Endothelial cell of umbilical vein (primary cell): Measurements from ENCODE around the gene IRF1. TPM values are rescaled to one million over a fixed set of nuclear protein-coding genes. Genes with fewer than 3 reads are reported as not detected.
"Not testable (repeated sequence)": the region's sequence is repeated elsewhere in the genome, so short reads cannot be mapped to it uniquely, and the experiment has no call there.

ENCODE experiments used
- BruUV-seq: library from RNA; stranded (reverse); fragments of 400-500 nt; replicated peaks from 2 replicates; lab custom pipeline; 2021; lab: Mats Ljungman, UMichigan
- CTCF ChIA-PET: fragments of 300-600, 350-600 bp; sonication (Branson Sonifier 250); formaldehyde crosslinking; loops from one replicate; lab custom pipeline; 2021; ENCODE audit warnings: antibody characterized with exemption, inconsistent platforms; lab: Charles Lee
- POLR2A ChIA-PET: fragments of 300-600, 350-600 bp; sonication (Branson Sonifier 250); formaldehyde crosslinking; loops from one replicate; lab custom pipeline; 2021; ENCODE audit warnings: antibody characterized with exemption, inconsistent platforms; lab: Charles Lee
- DNase-seq: peaks from one replicate; pipeline ENCODE4 v3.0.0-alpha.2; 2011; ENCODE audit warnings: low read depth, low spot score
- FAIRE-seq: peaks from 2 replicates; lab custom pipeline; 2011; peaks lifted over from hg19 to GRCh38; lab: Jason Lieb, UNC
- H2AFZ ChIP-seq: 2 replicates; pipeline ENCODE4 v1.6.0; 2012; ENCODE audit warnings: low read depth, low read length, control low read depth, inconsistent platforms
- H3K27ac ChIP-seq: 2 replicates; pipeline ENCODE4 v1.5.1; 2011; ENCODE audit warnings: low read depth, mild to moderate bottlenecking, control low read depth, low read length, moderate library complexity; ENCODE audit not compliant: insufficient read depth
- H3K27me3 ChIP-seq, 2 experiments: 2 replicates each; pipeline versions ENCODE4 v1.6.0 to v1.6.1; 2011; ENCODE audit warnings: low read length in 2 of 2, mixed read lengths in 1 of 2; ENCODE audit not compliant: control insufficient read depth in 2 of 2, insufficient read depth in 2 of 2
- H3K36me3 ChIP-seq, 2 experiments: 2 replicates in 1 of 2; 3 replicates in 1 of 2; pipeline ENCODE4 v1.5.1; 2011; ENCODE audit warnings: low read length in 2 of 2, mild to moderate bottlenecking in 1 of 2, moderate library complexity in 1 of 2; ENCODE audit not compliant: control insufficient read depth in 2 of 2, insufficient read depth in 2 of 2; ENCODE audit errors: extremely low read depth in 1 of 2
- H3K4me1 ChIP-seq: 3 replicates; pipeline ENCODE4 v1.5.1; 2011; ENCODE audit warnings: mild to moderate bottlenecking, low read length; ENCODE audit not compliant: control insufficient read depth, insufficient read depth; ENCODE audit errors: extremely low read depth
- H3K4me2 ChIP-seq: 2 replicates; pipeline ENCODE4 v1.6.1; 2011; ENCODE audit warnings: low read length, control low read depth, mixed read lengths; ENCODE audit not compliant: insufficient read depth
- H3K4me3 ChIP-seq, 3 experiments: fragments of 200-600 bp in 1 of 3; sonication (generic), shearing (Covaris generic) in 1 of 3; replicated peaks in 1 of 3; 2 replicates each; pipeline ENCODE4 v1.5.1; 2011 to 2016; ENCODE audit warnings: control low read depth in 3 of 3, low read length in 3 of 3, mild to moderate bottlenecking in 2 of 3, inconsistent platforms in 1 of 3, low read depth in 1 of 3, moderate library complexity in 1 of 3; ENCODE audit not compliant: insufficient read depth in 1 of 3
- H3K79me2 ChIP-seq: 2 replicates; pipeline ENCODE4 v1.6.0; 2012; ENCODE audit warnings: low read length, inconsistent platforms; ENCODE audit not compliant: control insufficient read depth, insufficient read depth
- H3K9ac ChIP-seq: replicated peaks from 2 replicates; pipeline ENCODE3; 2011; ENCODE audit warnings: low read length, control low read depth; ENCODE audit not compliant: insufficient read depth; ENCODE audit errors: extremely low read depth
- H3K9me1 ChIP-seq: replicated peaks from 3 replicates; pipeline ENCODE4 v1.6.0; 2011; ENCODE audit warnings: mild to moderate bottlenecking, low read length; ENCODE audit not compliant: control insufficient read depth, insufficient read depth; ENCODE audit errors: extremely low read depth
- H3K9me3 ChIP-seq: replicated peaks from 2 replicates; pipeline ENCODE4 v1.5.1; 2012; ENCODE audit warnings: low read length, inconsistent platforms; ENCODE audit not compliant: control insufficient read depth, insufficient read depth
- H4K20me1 ChIP-seq: replicated peaks from 2 replicates; pipeline ENCODE3; 2011; ENCODE audit warnings: mild to moderate bottlenecking, low read length; ENCODE audit not compliant: control insufficient read depth, insufficient read depth; ENCODE audit errors: extremely low read depth
- EZH2 ChIP-seq: IDR thresholded peaks from 2 replicates; pipeline ENCODE4 v1.6.1; 2012; ENCODE audit warnings: borderline replicate concordance, low read depth, mild to moderate bottlenecking, moderate library complexity, low read length, inconsistent platforms; ENCODE audit not compliant: severe bottlenecking
- FOS ChIP-seq: IDR thresholded peaks from 2 replicates; pipeline ENCODE4 v1.6.1; 2011; ENCODE audit warnings: mild to moderate bottlenecking, low read length, moderate library complexity, borderline replicate concordance; ENCODE audit not compliant: insufficient read depth
- GATA2 ChIP-seq: IDR thresholded peaks from 2 replicates; pipeline ENCODE4 v1.7.0; 2011; ENCODE audit warnings: low read depth, mild to moderate bottlenecking, moderate library complexity, mixed read lengths, low read length; ENCODE audit not compliant: insufficient read length, insufficient read depth
- JUN ChIP-seq: IDR thresholded peaks from 2 replicates; pipeline ENCODE4 v1.6.1; 2011; ENCODE audit warnings: borderline replicate concordance, low read depth; ENCODE audit not compliant: insufficient read length, insufficient read depth
- MYC ChIP-seq: IDR thresholded peaks from one replicate; pipeline ENCODE4 v1.6.1; 2011; ENCODE audit warnings: mild to moderate bottlenecking, low read depth, low read length
- POLR2A ChIP-seq: IDR thresholded peaks from 2 replicates; pipeline ENCODE4 v1.6.1; 2012; ENCODE audit warnings: low read depth, mild to moderate bottlenecking, control low read depth, low read length
- POLR2AphosphoS5 ChIP-seq: IDR thresholded peaks from 2 replicates; pipeline ENCODE4 v1.6.1; 2012; ENCODE audit warnings: low read depth, mild to moderate bottlenecking, control low read depth, low read length, moderate library complexity; ENCODE audit not compliant: insufficient read depth
- dilution Hi-C: fragments of 300-500 bp; cut with MboI; formaldehyde crosslinking; loops from one replicate; pipeline ENCODE4 v1.15.0; 2019; ENCODE audit warnings: low sequenced_read_pairs; ENCODE audit not compliant: extremely low pct_ligation_motif_present
- intact Hi-C: fragments of 100-400 bp; cut with micrococcal nuclease; formaldehyde crosslinking; loops from one replicate; pipeline ENCODE4 v1.10.0; 2022
- polyA plus RNA-seq, 4 experiments: library from polyadenylated mRNA; depleted of rRNA in 3 of 4; stranded (reverse) in 3 of 4; unstranded in 1 of 4; fragments of >200 nt; gene quantifications; 2 replicates each; pipeline versions ENCODE4 v1.2.1 to v1.2.3, GENCODE V29; 2011 to 2012; ENCODE audit warnings: missing spikeins in 1 of 4
- total RNA-seq: library from RNA; stranded (reverse); gene quantifications from 2 replicates; pipeline ENCODE4 v1.2.3, GENCODE V29; 2021
- TF ChIP-seq, protein P1 (sequence below), 2 donors: IDR thresholded peaks; 1 replicate in 1 of 2; 2 replicates in 1 of 2; pipeline ENCODE4 v1.5.1; 2011; ENCODE audit warnings: low read length in 2 of 2, mild to moderate bottlenecking in 2 of 2, moderate library complexity in 2 of 2, control low read depth in 1 of 2, inconsistent platforms in 1 of 2, low read depth in 1 of 2; ENCODE audit not compliant: insufficient read depth in 1 of 2; ENCODE audit errors: extremely low read depth in 1 of 2
- TF ChIP-seq, protein P2 (sequence below): IDR thresholded peaks from 2 replicates; pipeline ENCODE4 v1.6.1; 2011; ENCODE audit not compliant: insufficient read depth, insufficient read length

The IRF1 gene
- total and polyA plus RNA-seq, 2 donors (not counting 3 experiments of a cell fraction or from before 2014, with no cell fraction given): 12.3 to 28.0 TPM

DNA sequence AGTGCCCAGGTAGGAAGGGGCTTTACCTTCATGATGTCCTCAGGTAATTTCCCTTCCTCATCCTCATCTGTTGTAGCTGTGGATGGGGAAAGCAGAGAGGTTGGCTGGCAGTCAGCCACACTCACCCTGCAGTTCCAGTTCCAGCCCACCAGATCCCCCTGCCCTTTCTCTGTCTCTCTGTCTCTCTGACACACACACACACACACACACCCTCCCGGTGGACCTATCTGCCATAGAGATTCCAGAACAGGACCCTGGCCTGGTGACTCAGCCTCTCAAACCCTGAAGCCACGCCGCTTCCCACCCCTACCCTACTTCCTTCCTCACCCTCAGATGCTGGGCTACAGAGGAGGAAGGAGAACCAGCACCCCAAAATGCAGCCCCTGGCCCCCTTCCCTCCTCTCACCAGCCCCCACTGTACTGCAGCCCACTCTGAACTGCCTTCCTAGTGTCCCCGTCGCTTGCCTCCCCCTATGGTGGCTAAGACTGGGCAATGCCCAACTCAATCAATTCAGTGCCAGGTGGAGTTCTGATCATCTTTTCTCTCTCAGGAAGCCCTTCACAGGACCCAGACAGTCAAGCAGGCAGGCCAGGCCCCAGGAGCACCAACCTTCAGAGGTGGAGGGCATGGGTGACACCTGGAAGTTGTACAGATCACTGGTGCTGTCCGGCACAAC is 4.8 kb downstream of the IRF1 start:
- FAIRE-seq (no peak), DNase-seq (no peak)
- Histone ChIP-seq H4K20me1 (no peaks in the 10 kb centered on the region), H3K4me3 (no peak overlapping the region), H3K27ac (no peak overlapping the region), H3K79me2 (peaks cover 20% of the 10 kb centered on the region), H3K36me3 (peaks cover 12 to 43% of the 10 kb centered on the region in 2 experiments), H3K4me1 (peaks cover 14% of the 10 kb centered on the region), H3K9me1 (no peaks in the 10 kb centered on the region), H2AFZ (no peak overlapping the region), H3K9ac (no peak overlapping the region), H3K27me3 (no peaks in the 10 kb centered on the region), H3K4me2 (no peak overlapping the region), H3K9me3 (no peaks in the 10 kb centered on the region)
- POLR2A ChIA-PET: no interaction called here
- CTCF ChIA-PET: no interaction called here
- TF ChIP-seq POLR2A (no peak), GATA2 (no peak), EZH2 (no peak), MYC (no peak), POLR2AphosphoS5 (no peak), JUN (no peak), FOS (no peak)
- TF ChIP-seq, protein P1, sequence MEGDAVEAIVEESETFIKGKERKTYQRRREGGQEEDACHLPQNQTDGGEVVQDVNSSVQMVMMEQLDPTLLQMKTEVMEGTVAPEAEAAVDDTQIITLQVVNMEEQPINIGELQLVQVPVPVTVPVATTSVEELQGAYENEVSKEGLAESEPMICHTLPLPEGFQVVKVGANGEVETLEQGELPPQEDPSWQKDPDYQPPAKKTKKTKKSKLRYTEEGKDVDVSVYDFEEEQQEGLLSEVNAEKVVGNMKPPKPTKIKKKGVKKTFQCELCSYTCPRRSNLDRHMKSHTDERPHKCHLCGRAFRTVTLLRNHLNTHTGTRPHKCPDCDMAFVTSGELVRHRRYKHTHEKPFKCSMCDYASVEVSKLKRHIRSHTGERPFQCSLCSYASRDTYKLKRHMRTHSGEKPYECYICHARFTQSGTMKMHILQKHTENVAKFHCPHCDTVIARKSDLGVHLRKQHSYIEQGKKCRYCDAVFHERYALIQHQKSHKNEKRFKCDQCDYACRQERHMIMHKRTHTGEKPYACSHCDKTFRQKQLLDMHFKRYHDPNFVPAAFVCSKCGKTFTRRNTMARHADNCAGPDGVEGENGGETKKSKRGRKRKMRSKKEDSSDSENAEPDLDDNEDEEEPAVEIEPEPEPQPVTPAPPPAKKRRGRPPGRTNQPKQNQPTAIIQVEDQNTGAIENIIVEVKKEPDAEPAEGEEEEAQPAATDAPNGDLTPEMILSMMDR (IDR thresholded peaks at IDR 0.05; ENCODE audit: extremely low read depth in 1 of 2, insufficient read depth in 1 of 2, low read depth in 1 of 2, low read length in 2 of 2): no peak
- TF ChIP-seq, protein P2, sequence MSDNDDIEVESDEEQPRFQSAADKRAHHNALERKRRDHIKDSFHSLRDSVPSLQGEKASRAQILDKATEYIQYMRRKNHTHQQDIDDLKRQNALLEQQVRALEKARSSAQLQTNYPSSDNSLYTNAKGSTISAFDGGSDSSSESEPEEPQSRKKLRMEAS: no peak
- no TSS peak for BruUV-seq
- dilution Hi-C loops (no loop called here), intact Hi-C loops (no loop called here)

DNA sequence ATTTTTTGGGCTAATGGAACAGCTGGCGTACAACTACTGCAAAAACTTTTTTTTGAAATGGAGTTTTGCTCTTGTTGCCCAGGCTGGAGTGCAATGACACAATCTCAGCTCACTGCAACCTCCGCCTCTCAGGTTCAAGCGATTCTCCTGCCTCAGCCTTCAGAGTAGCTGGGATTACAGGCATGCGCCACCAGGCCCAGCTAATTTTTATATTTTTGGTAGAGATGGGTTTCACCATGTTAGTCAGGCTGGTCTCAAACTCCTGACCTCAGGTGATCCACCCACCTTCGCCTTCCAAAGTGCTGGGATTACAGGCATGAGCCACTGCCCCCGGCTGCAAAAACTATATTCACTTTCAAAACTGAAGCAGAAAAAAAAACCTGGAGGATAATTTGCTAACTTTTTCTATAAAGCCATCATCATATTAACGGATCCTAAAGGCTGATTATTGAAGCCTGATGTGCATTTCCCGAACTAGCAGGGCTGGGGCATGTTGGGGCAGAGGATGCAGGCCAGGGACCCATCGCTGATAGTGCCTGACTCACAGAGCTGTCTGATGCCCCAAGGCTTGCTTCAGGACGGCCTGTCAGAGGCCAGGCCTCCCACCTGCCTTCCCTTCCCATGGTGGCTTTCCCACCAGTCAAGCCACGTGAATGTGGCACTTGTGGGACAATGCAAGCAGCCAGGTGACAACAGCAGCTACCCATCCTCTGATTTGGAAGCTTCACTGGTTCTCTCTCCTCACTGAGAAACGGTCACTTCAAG is 5.5 kb downstream of the IRF1 start:
- CTCF ChIA-PET: interaction anchor here (2.1 kb wide), 1 partner anchor 29 kb away, joined by 8 read pairs; no protein-coding TSS in a partner anchor
- H4K20me1 ChIP-seq, POLR2A ChIA-PET, intact Hi-C loops, H3K9me1 ChIP-seq, BruUV-seq, H3K9me3 ChIP-seq, dilution Hi-C loops, H3K4me2 ChIP-seq, FAIRE-seq, H2AFZ ChIP-seq, DNase-seq, H3K27me3 ChIP-seq, H3K27ac ChIP-seq, H3K9ac ChIP-seq, H3K4me3 ChIP-seq: not testable (repeated sequence)
- Histone ChIP-seq H3K79me2 (peaks cover 20% of the 10 kb centered on the region), H3K4me1 (peaks cover 14% of the 10 kb centered on the region), H3K36me3 (peaks cover 12 to 43% of the 10 kb centered on the region in 2 experiments)
